Nephron (organoid): Measurements from ENCODE around the gene MYH13.

Experiments
- H3K27ac Mint-ChIP-seq, 3 experiments: 2 replicates each; pipeline ENCODE4 v1.8.0; 2020; ENCODE audit warnings: mixed read lengths in 3 of 3, mild to moderate bottlenecking in 2 of 3, moderate library complexity in 1 of 3
- H3K27me3 Mint-ChIP-seq: 2 replicates; pipeline ENCODE4 v1.8.0; 2021; ENCODE audit warnings: low read depth, mild to moderate bottlenecking, moderate library complexity, mixed read lengths
- H3K36me3 Mint-ChIP-seq: 2 replicates; pipeline ENCODE4 v1.8.0; 2020; ENCODE audit warnings: low read depth, mixed read lengths
- H3K4me1 Mint-ChIP-seq: 2 replicates; pipeline ENCODE4 v1.8.0; 2020; ENCODE audit warnings: mixed read lengths
- H3K4me3 Mint-ChIP-seq, 3 experiments: 2 replicates each; pipeline ENCODE4 v1.8.0; 2020; ENCODE audit warnings: mild to moderate bottlenecking in 3 of 3, mixed read lengths in 3 of 3, moderate library complexity in 2 of 3
- H3K9me3 Mint-ChIP-seq: 2 replicates; pipeline ENCODE4 v1.8.0; 2020; ENCODE audit warnings: mixed read lengths
- TF ChIP-seq, protein P1 (sequence below), 3 experiments: fragments of 200-600 bp; sonication (generic); IDR thresholded peaks; one replicate each; pipeline ENCODE4 v1.5.0; 2021; ENCODE audit warnings: antibody characterized with exemption in 3 of 3; ENCODE audit not compliant: unreplicated experiment in 3 of 3

The MYH13 gene

GRCh38 chr17:10251212-10251948 lies 121.4 kb downstream of the MYH13 start:
- Mint-ChIP-seq H3K36me3 (no peaks in the 10 kb centered on the region), H3K9me3 (no peaks in the 10 kb centered on the region), H3K27me3 (peaks cover under 1% of the 10 kb centered on the region), H3K4me1 (peaks cover 8% of the 10 kb centered on the region), H3K27ac (no peak overlapping the region), H3K4me3 (no peak overlapping the region)
- TF ChIP-seq, protein P1, sequence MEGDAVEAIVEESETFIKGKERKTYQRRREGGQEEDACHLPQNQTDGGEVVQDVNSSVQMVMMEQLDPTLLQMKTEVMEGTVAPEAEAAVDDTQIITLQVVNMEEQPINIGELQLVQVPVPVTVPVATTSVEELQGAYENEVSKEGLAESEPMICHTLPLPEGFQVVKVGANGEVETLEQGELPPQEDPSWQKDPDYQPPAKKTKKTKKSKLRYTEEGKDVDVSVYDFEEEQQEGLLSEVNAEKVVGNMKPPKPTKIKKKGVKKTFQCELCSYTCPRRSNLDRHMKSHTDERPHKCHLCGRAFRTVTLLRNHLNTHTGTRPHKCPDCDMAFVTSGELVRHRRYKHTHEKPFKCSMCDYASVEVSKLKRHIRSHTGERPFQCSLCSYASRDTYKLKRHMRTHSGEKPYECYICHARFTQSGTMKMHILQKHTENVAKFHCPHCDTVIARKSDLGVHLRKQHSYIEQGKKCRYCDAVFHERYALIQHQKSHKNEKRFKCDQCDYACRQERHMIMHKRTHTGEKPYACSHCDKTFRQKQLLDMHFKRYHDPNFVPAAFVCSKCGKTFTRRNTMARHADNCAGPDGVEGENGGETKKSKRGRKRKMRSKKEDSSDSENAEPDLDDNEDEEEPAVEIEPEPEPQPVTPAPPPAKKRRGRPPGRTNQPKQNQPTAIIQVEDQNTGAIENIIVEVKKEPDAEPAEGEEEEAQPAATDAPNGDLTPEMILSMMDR (IDR thresholded peaks at IDR 0.05; ENCODE audit: unreplicated experiment in 3 of 3) = no peak
